Coronary artery (tissue), 2 donors: ENCODE data around the gene RNF31.

ENCODE experiments used
- DNase-seq: peaks from one replicate; pipeline ENCODE4 v3.0.0-alpha.2; 2017; ENCODE audit warnings: low spot score
- H3K27ac ChIP-seq, 2 donors: fragments of 200-600 bp; sonication (generic); one replicate each; pipeline ENCODE4 v1.5.1; 2016 to 2019
- H3K4me3 ChIP-seq: fragments of 200-600 bp; sonication (generic); 2 replicates; pipeline ENCODE4 v1.5.1; 2016; ENCODE audit warnings: mild to moderate bottlenecking, moderate library complexity
- CTCF ChIP-seq: fragments of 200-600 bp; sonication (generic); IDR thresholded peaks from one replicate; pipeline ENCODE4 v1.5.1; 2019; ENCODE audit warnings: antibody characterized with exemption

The RNF31 gene

DNA sequence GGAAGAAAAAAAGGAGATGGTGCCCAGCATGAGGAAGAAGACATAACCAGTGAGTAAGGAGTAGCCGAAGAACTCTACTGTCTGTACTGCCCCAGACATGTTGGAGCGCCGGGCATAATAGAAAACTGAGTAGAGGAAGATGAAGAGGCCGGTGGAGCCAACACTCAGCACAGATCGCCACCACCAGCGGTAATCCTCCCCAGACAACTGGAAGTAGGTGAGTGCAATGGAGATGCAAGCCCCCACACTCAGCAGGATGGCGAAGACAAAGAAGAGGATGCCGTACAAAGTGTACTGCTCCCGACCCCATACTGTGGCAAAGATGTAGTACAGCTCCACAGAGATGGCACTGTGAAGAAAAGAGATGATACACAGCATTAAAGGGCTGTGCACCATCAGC, 42.2 kb downstream of the RNF31 start:
- no peak for TF ChIP-seq CTCF
- no peak for DNase-seq
- H3K27ac ChIP-seq, result no peak overlapping the region
- no peak overlapping the region for H3K4me3 ChIP-seq

GRCh38 chr14:24190416-24190815, 43.1 kb downstream of the RNF31 start:
- no peak for TF ChIP-seq CTCF
- Histone ChIP-seq H3K4me3 (no peak overlapping the region), H3K27ac (no peak overlapping the region)
- DNase-seq, result no peak

- Histone ChIP-seq H3K27ac (no peak overlapping the region), H3K4me3 (no peak overlapping the region)
- no peak for TF ChIP-seq CTCF
- no peak for DNase-seq
Observed at GRCh38 chr14:24192933-24193332, 45.6 kb downstream of the RNF31 start.

- DNase-seq, result no peak
- TF ChIP-seq CTCF, result no peak
- H3K27ac ChIP-seq, result peak overlapping the region; percentile 96
- peak overlapping the region; percentile 89 for H3K4me3 ChIP-seq
Observed at GRCh38 chr14:24194186-24194872, 47.0 kb downstream of the RNF31 start.

DNA sequence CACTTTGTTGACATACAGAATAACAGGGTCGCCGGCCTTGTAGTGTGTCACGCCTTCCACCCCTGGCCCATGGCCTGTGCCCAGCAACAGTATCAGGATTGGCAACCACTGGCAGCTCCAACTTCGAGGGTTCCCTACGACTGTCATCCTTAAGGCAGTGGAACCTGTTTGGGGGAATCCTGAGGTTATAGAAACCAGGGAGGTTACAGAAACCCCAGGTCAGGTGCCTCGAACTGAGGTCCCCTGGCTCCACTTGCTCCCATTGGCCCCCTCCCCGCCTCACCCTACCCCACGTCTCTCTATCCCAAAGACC, 47.5 kb downstream of the RNF31 start:
- DNase-seq, result no peak
- peak overlapping the region; percentile 89 for H3K4me3 ChIP-seq
- peak overlapping the region; percentile 96 for H3K27ac ChIP-seq
- TF ChIP-seq CTCF, result no peak

DNA sequence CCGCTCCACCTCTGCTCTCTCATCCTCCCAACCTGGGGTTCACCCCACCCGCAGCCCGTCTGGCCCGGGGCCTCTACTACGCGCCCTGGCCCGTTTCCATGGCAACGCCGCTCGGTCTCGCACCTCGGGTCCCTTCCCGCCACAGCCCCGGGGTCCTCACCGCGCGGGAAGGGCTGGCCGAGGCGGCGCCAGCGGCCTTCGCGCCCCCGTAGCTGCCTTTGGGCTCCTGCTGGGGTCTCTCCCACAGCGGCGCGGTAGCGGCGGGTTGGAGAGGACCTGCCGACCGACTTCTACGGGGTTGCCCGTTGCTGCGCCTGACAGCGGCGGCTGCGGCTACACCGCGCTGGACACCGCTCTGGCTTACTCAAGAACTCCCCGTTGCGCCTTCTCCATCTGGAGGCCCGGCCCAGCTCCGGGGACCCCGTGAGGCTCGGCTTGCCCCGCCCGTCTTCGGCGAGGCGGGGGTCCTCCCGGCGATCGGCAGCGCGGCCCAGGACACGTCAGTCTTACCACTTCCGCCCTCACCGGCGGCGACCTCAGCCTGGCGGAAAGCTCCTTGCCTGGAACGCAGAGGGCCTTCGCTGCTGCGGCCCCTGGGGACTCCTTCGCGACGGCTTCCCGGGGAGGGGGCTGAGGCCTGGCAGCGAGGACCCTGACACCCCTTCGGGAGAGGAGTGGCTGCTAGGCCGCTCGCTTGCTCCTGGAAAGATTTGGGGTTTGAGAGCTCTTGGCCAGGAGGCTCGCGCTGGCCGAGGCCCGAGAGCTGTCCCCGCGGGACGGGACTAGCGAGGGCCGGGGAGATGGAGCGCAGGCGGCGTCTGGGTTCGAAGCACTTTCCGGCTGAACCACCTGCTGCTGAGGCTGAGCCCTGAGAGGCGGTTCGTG, 48.1 kb downstream of the RNF31 start, which contains the start of gene TM9SF1:
TM9SF1 (minus strand) TSS at position 256 of the 885 bp plus-strand sequence. CDS start 422 bp downstream, outside the sequence.
- no peak for TF ChIP-seq CTCF
- Histone ChIP-seq H3K27ac (peak within 1 kb of the TSS; percentile 96), H3K4me3 (peak within 1 kb of the TSS; percentile 89)
- peak; percentile 93 for DNase-seq
